Memory B cell (primary cell): ENCODE results near the gene TMEM134.
"Not testable (repeated sequence)": the region's sequence is repeated elsewhere in the genome, so short reads cannot be mapped to it uniquely, and the experiment has no call there.

Source experiments
- ATAC-seq: fragments of 150-1000 bp; cut with Tn5 transposase; 2 replicates; pipeline ENCODE4 v1.10.0; 2021; ENCODE audit warnings: low read depth, mild to moderate bottlenecking, moderate library complexity
- DNase-seq, 2 donors: peaks; one replicate each; pipeline ENCODE4 v3.0.0; 2022; ENCODE audit warnings: low spot score in 2 of 2
- H3K27ac Mint-ChIP-seq: one replicate; pipeline ENCODE4 v1.8.0; 2022; ENCODE audit warnings: mild to moderate bottlenecking, moderate library complexity, mixed read lengths
- H3K27me3 Mint-ChIP-seq: one replicate; pipeline ENCODE4 v1.8.0; 2022; ENCODE audit warnings: mixed read lengths
- H3K36me3 Mint-ChIP-seq: one replicate; pipeline ENCODE4 v1.8.0; 2022; ENCODE audit warnings: mild to moderate bottlenecking, mixed read lengths
- H3K4me1 Mint-ChIP-seq: one replicate; pipeline ENCODE4 v1.8.0; 2022; ENCODE audit warnings: mixed read lengths
- H3K4me3 Mint-ChIP-seq: one replicate; pipeline ENCODE4 v1.8.0; 2022; ENCODE audit warnings: mild to moderate bottlenecking, moderate library complexity, mixed read lengths
- H3K9me3 Mint-ChIP-seq: one replicate; pipeline ENCODE4 v1.8.0; 2022; ENCODE audit warnings: mixed read lengths

Gene TMEM134

GRCh38 chr11:67465530-67465929 lies 3.5 kb downstream of the TMEM134 start:
- not testable (repeated sequence) for DNase-seq, H3K27me3 Mint-ChIP-seq, ATAC-seq, H3K9me3 Mint-ChIP-seq, H3K36me3 Mint-ChIP-seq
- Mint-ChIP-seq H3K4me3 (peak overlapping the region; percentile 91), H3K4me1 (peaks cover 25% of the 10 kb centered on the region), H3K27ac (peak overlapping the region; percentile 95)

GRCh38 chr11:67465189-67465510 lies 3.9 kb downstream of the TMEM134 start:
- no peak for ATAC-seq
- Mint-ChIP-seq H3K27me3 (no peaks in the 10 kb centered on the region), H3K4me1 (peaks cover 27% of the 10 kb centered on the region), H3K9me3 (no peaks in the 10 kb centered on the region), H3K27ac (peak overlapping the region; percentile 95), H3K4me3 (peak overlapping the region; percentile 91), H3K36me3 (peaks cover 5% of the 10 kb centered on the region)
- no peak for DNase-seq

DNA sequence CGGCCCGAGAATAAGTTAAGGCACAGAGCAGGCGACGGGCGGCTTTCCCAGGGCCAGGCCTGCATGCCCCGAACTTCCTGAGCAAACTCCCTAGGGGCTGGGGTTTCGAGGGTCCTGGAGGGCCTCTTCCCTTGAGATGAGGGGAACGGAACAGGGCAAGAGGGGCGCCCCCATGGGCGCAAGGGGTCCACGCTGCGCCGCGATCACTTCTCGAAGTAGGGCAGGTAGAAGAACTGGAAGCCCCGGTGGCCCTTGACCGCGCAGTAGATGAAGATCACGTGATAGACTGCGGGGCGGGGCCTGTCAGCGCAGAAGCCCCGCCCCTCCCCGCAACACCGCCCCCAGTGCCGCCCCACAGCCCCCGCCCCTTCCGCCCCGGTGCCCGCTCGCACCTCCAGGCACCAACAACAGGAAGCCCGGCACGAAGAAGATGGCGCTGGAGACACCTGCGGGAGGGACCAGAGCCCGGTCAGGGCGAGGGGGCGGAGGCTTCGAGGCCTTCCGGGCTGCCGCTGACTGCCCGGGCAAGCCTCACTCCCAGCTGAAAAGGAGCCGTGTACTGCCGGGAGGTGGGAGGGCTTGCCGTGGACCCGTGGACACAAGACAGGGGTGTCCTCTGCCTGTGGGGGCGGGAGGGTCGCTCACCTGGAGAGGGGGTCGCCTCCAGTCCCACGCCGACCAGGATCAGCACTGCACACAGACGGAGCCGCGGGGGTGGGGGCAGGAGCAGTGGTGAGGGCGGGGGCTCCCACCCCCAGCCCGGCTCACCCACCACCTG lies 4.5 kb downstream of the TMEM134 start:
- Mint-ChIP-seq H3K27me3 (no peaks in the 10 kb centered on the region), H3K9me3 (no peaks in the 10 kb centered on the region), H3K4me3 (peak overlapping the region; percentile 91), H3K4me1 (peaks cover 32% of the 10 kb centered on the region), H3K27ac (peak overlapping the region; percentile 95), H3K36me3 (peaks cover 5% of the 10 kb centered on the region)
- DNase-seq, result peak; percentile 81 to 88
- peak; percentile 67 for ATAC-seq

DNA sequence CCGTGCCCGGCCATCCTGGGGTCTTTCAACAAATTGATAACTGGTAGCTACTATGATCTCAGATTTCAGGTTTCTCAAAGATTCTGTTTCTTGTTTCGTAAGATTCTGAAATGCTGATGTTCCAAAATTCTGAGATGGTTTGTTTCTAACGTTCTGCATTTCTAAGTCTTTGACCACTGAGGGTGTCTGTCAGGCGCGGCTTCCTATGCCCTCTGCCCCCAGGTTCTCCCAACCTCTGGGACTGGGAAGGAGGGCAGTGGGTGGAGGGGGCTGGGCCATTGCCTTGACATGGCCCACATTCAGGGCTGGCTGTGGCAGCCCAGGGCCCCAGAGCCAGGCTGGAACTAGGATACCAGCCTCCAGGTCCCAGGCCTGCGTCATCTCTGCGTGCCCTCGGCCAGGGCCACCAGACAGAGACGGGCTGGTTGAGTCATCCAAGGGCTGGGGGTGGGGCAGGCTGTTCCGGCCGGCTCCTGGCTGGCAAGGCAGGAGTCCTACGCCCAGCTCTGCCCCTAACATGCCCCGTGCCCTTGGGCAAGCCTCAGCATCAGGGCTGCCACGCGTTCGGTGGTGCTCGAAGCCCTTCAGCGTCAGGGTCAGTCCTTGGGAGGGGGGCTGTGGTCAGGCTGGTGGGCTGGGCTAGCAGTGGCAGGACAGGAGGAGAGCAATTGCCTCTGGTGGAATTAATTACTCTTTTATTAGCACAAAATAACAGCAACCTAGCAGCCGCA lies 5.2 kb downstream of the TMEM134 start:
- H3K4me1 Mint-ChIP-seq, result peaks cover 36% of the 10 kb centered on the region
- H3K9me3 Mint-ChIP-seq, result no peaks in the 10 kb centered on the region
- no peaks in the 10 kb centered on the region for H3K27me3 Mint-ChIP-seq
- DNase-seq, result no peak
- peak overlapping the region; percentile 95 for H3K27ac Mint-ChIP-seq
- ATAC-seq, result no peak
- H3K36me3 Mint-ChIP-seq, result peaks cover 5% of the 10 kb centered on the region
- peak overlapping the region; percentile 91 for H3K4me3 Mint-ChIP-seq

- Mint-ChIP-seq H3K4me3 (no peak overlapping the region), H3K4me1 (peaks cover 36% of the 10 kb centered on the region), H3K36me3 (peaks cover 5% of the 10 kb centered on the region), H3K9me3 (no peaks in the 10 kb centered on the region), H3K27ac (no peak overlapping the region), H3K27me3 (no peaks in the 10 kb centered on the region)
- ATAC-seq, result no peak
- no peak for DNase-seq
These were observed 5.9 kb downstream of the TMEM134 start for GRCh38 chr11:67463186-67463585.

DNA sequence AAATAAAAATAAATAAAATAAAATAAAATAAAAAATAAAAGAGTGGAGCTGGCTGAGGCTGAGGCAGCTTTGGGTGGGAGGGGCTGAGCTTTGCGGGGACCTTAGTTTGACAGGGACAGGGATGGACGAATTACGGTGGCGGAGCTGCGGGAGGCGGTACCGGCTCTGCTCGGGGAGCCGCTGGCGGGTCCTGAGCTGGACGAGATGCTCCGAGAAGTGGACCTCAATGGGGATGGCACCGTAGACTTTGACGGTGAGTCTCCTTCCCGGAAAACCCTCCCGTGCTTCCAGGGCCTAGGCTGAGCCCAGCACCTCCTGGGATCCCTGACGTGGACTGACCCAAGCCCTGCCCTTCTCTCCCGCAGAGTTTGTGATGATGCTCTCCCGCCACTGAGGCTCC lies 10.8 kb downstream of the TMEM134 start:
- no peaks in the 10 kb centered on the region for H3K36me3 Mint-ChIP-seq
- no peak for DNase-seq
- no peak for ATAC-seq
- no peaks in the 10 kb centered on the region for H3K9me3 Mint-ChIP-seq
- no peak overlapping the region for H3K4me3 Mint-ChIP-seq
- H3K27ac Mint-ChIP-seq, result peak overlapping the region; percentile 81
- no peaks in the 10 kb centered on the region for H3K27me3 Mint-ChIP-seq
- H3K4me1 Mint-ChIP-seq, result peaks cover 33% of the 10 kb centered on the region

DNA sequence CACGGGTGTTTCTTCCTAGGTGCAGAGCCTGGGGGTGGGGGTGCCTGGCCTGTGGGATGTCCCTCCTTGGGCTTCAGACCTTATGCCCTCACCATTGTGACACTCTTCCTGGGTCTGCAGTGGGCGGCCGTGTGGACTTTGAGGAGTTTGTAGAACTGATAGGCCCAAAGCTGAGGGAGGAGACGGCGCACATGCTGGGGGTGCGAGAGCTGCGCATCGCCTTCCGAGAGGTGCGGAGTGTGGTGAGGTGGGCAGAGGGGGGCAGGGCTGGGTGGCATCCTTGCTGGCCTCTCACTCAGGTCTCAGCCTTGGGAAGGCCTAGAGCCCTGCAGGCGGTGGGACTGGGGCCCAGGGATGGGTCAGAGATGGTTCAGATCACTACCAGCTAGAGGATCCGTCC lies 11.6 kb downstream of the TMEM134 start:
- no peaks in the 10 kb centered on the region for H3K9me3 Mint-ChIP-seq
- no peak for DNase-seq
- peak overlapping the region; percentile 44 for H3K4me3 Mint-ChIP-seq
- H3K4me1 Mint-ChIP-seq, result peaks cover 31% of the 10 kb centered on the region
- no peak for ATAC-seq
- no peaks in the 10 kb centered on the region for H3K27me3 Mint-ChIP-seq
- H3K27ac Mint-ChIP-seq, result peak overlapping the region; percentile 14
- no peaks in the 10 kb centered on the region for H3K36me3 Mint-ChIP-seq

- Mint-ChIP-seq H3K9me3 (no peaks in the 10 kb centered on the region), H3K27ac (no peak overlapping the region), H3K4me1 (peaks cover 34% of the 10 kb centered on the region), H3K36me3 (no peaks in the 10 kb centered on the region), H3K4me3 (no peak overlapping the region), H3K27me3 (no peaks in the 10 kb centered on the region)
- DNase-seq (no peak), ATAC-seq (no peak)
These were observed 12.9 kb downstream of the TMEM134 start for GRCh38 chr11:67456068-67456705.

DNA sequence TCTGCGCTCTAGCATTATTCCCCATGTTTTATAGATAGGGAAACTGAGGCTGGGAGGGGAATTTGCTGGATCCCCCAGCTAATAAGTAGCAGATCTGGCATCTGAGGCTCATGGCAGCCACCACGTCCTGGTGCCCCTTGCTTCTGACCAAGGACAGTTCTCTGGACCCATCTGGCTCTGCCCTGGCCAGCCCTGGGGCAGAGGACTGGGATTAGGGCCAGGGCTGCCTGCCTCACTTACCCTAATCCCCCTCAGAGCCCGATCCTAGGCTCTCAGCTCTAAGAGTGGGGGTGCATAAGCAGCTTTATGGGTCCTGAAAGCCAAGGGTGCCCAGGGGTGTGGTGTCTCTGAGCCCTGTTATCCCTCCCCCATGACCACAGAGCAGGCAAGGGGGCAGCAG lies 14.0 kb downstream of the TMEM134 start, which contains the start of gene CABP4:
Gene CABP4, plus strand, starts transcription at position 301 of the 400 bp plus-strand sequence. Its CDS starts 70 bp downstream, at position 371.
- DNase-seq (no peak), ATAC-seq (no peak)
- no peak within 1 kb of the TSS for H3K4me3 Mint-ChIP-seq
- H3K27me3 Mint-ChIP-seq, result no peaks in the 10 kb centered on the region
- H3K36me3 Mint-ChIP-seq, result no peaks in the 10 kb centered on the region
- H3K27ac Mint-ChIP-seq, result no peak within 1 kb of the TSS
- no peaks in the 10 kb centered on the region for H3K9me3 Mint-ChIP-seq
- H3K4me1 Mint-ChIP-seq, result peaks cover 28% of the 10 kb centered on the region

- H3K4me3 Mint-ChIP-seq, result no peak overlapping the region
- H3K27ac Mint-ChIP-seq, result no peak overlapping the region
- no peaks in the 10 kb centered on the region for H3K36me3 Mint-ChIP-seq
- H3K27me3 Mint-ChIP-seq, result no peaks in the 10 kb centered on the region
- H3K4me1 Mint-ChIP-seq, result peaks cover 29% of the 10 kb centered on the region
- ATAC-seq (no peak), DNase-seq (no peak)
- no peaks in the 10 kb centered on the region for H3K9me3 Mint-ChIP-seq
These were observed 15.0 kb downstream of the TMEM134 start for GRCh38 chr11:67453816-67454732.

- Mint-ChIP-seq H3K9me3 (no peaks in the 10 kb centered on the region), H3K4me3 (no peak within 1 kb of the TSS), H3K36me3 (no peaks in the 10 kb centered on the region), H3K4me1 (peaks cover 28% of the 10 kb centered on the region), H3K27ac (no peak within 1 kb of the TSS), H3K27me3 (no peaks in the 10 kb centered on the region)
- DNase-seq, result no peak
- no peak for ATAC-seq
These were observed 16.7 kb downstream of the TMEM134 start, which contains the start of gene GPR152 for GRCh38 chr11:67452141-67452952. TSS of gene GPR152 (minus strand) at chr11:67452729. CDS start at chr11:67452724, 5 bp downstream.

- Mint-ChIP-seq H3K9me3 (no peaks in the 10 kb centered on the region), H3K4me1 (peaks cover 24% of the 10 kb centered on the region), H3K36me3 (no peaks in the 10 kb centered on the region), H3K27me3 (no peaks in the 10 kb centered on the region), H3K4me3 (no peak overlapping the region), H3K27ac (no peak overlapping the region)
- no peak for ATAC-seq
- no peak for DNase-seq
These were observed 17.4 kb downstream of the TMEM134 start for GRCh38 chr11:67451658-67451976.
